Measurements from ENCODE around the gene IFFO2.

- TF ChIP-seq CTCF (conservative IDR thresholded peaks at IDR 0.05; ENCODE audit: low read depth in 2 of 2) (no peak), REST (IDR thresholded peaks at IDR 0.05; ENCODE audit: unreplicated experiment) (no peak), JUNB (IDR thresholded peaks at IDR 0.05; ENCODE audit: unreplicated experiment) (no peak), EZH2phosphoT487 (IDR thresholded peaks at IDR 0.05; ENCODE audit: unreplicated experiment) (no peak), CREB1 (CRISPR knock-in tag; IDR thresholded peaks at IDR 0.05; ENCODE audit: low read depth) (no peak), POLR2AphosphoS5 (IDR thresholded peaks at IDR 0.05; ENCODE audit: low read depth) (no peak), ZNF331 (CRISPR knock-in tag; IDR thresholded peaks at IDR 0.05; ENCODE audit: low read depth) (no peak), EZH2 (IDR thresholded peaks at IDR 0.05; ENCODE audit: low read depth, unreplicated experiment) (no peak), STAT1 (IDR thresholded peaks at IDR 0.05; ENCODE audit: unreplicated experiment) (no peak), ZNF114 (CRISPR knock-in tag; IDR thresholded peaks at IDR 0.05) (no peak), NANOG (IDR thresholded peaks at IDR 0.05; ENCODE audit: borderline replicate concordance) (no peak), ZNF462 (CRISPR knock-in tag; IDR thresholded peaks at IDR 0.05) (no peak)
Measured at GRCh38 chr1:18928985-18929384, 27.5 kb downstream of the IFFO2 start.
